Measurements from ENCODE around the gene NAV3.

Gene NAV3

DNA sequence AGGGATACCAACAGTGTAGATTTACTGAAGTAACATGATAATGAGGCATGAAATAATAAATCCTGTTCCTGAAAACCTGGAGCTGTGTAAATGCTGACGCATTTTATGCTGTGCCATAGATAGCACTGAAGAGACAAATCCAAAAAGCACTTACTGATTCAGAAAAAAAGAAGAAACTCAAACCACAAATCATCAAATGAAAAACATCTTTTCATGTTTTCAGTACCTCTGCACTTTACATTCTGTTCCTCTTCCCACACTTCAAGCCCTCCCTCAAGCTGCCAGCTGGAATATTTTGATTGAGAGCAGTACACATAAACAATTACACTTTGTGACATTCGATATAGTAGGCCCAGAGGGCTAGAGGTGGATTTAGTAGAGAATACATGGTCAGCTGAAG lies 362.3 kb downstream of the NAV3 start:
- Histone ChIP-seq H3K27ac (replicated peaks) (no peak overlapping the region), H3K4me3 (replicated peaks; ENCODE audit: insufficient read depth, low read length) (no peak overlapping the region), H3K27me3 (ENCODE audit: insufficient read depth, poor library complexity, severe bottlenecking) (no peaks in the 10 kb centered on the region)
- no peak for DNase-seq (ENCODE audit: low read depth in 1 of 2, low spot score in 1 of 2)
- TF ChIP-seq SPI1 (IDR thresholded peaks at IDR 0.05; ENCODE audit: borderline replicate concordance, low read depth) (no peak), REST (IDR thresholded peaks at IDR 0.05; ENCODE audit: insufficient replicate concordance, low read depth) (no peak)

DNA sequence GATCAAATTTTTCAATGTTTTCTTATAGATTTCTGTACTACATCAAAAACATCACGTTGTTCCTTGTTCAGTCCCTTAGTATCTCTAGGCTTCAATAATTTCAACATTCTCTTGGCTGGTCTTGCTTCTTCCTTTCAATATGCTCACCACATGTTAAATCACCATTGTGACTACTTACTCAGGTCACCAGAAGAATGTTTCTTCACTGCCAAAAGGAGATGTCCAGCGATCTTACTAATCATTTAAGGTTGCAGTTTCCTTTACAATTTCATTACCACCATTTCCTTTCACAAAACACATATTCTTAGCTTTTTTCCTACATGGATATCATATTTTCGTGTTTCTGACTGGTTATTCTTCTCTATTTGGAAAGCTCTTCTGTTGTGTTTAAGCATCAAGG lies 363.8 kb downstream of the NAV3 start:
- TF ChIP-seq REST (IDR thresholded peaks at IDR 0.05; ENCODE audit: insufficient replicate concordance, low read depth), result no peak
- no peak for TF ChIP-seq CTCF (IDR thresholded peaks at IDR 0.05; ENCODE audit: insufficient read depth, low read length)
- TF ChIP-seq POLR2AphosphoS5 (IDR thresholded peaks at IDR 0.05; ENCODE audit: low read depth), result no peak
- no peak for TF ChIP-seq GABPA (IDR thresholded peaks at IDR 0.05; ENCODE audit: low read depth)
- no peak for TF ChIP-seq SPI1 (IDR thresholded peaks at IDR 0.05; ENCODE audit: borderline replicate concordance, low read depth)
- no peak overlapping the region for H3K27ac ChIP-seq (replicated peaks)
- DNase-seq (ENCODE audit: low read depth in 1 of 2, low spot score in 1 of 2), result no peak
- H3K4me3 ChIP-seq (replicated peaks; ENCODE audit: insufficient read depth, low read length), result no peak overlapping the region
- H3K27me3 ChIP-seq (ENCODE audit: insufficient read depth, poor library complexity, severe bottlenecking), result no peaks in the 10 kb centered on the region

- H3K27ac ChIP-seq (replicated peaks), result no peak overlapping the region
- no peak for DNase-seq (ENCODE audit: low read depth in 1 of 2, low spot score in 1 of 2)
- TF ChIP-seq GABPA (IDR thresholded peaks at IDR 0.05; ENCODE audit: low read depth), result no peak
- no peak for TF ChIP-seq POLR2AphosphoS5 (IDR thresholded peaks at IDR 0.05; ENCODE audit: low read depth)
- no peak for TF ChIP-seq SPI1 (IDR thresholded peaks at IDR 0.05; ENCODE audit: borderline replicate concordance, low read depth)
- no peak for TF ChIP-seq CTCF (IDR thresholded peaks at IDR 0.05; ENCODE audit: insufficient read depth, low read length)
- TF ChIP-seq REST (IDR thresholded peaks at IDR 0.05; ENCODE audit: insufficient replicate concordance, low read depth), result no peak
- no peak overlapping the region for H3K4me3 ChIP-seq (replicated peaks; ENCODE audit: insufficient read depth, low read length)
- H3K27me3 ChIP-seq (ENCODE audit: insufficient read depth, poor library complexity, severe bottlenecking), result no peaks in the 10 kb centered on the region
Observed at GRCh38 chr12:78198896-78199295, 368.2 kb downstream of the NAV3 start.

DNA sequence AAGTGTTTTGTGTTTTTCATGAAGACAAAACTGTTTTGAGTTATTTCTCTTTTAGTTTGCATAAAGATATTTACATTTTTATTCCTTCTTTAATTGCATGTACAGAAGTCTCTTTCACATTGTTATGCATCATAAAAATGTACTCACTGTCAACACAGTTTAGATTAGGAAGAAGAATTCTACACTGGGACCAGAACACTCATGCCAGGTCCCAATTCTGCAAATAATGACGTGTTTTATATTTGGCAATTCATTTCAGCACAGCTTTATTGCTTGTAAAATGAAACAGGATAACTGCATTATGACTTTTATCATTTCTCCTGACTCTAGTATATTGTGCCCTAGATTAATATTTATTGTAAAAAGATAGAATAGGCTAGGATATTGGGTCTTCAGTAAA lies 369.2 kb downstream of the NAV3 start:
- no peaks in the 10 kb centered on the region for H3K27me3 ChIP-seq (ENCODE audit: insufficient read depth, poor library complexity, severe bottlenecking)
- H3K4me3 ChIP-seq (replicated peaks; ENCODE audit: insufficient read depth, low read length), result no peak overlapping the region
- no peak for DNase-seq (ENCODE audit: low read depth in 1 of 2, low spot score in 1 of 2)
- H3K27ac ChIP-seq (replicated peaks), result no peak overlapping the region
- TF ChIP-seq SPI1 (IDR thresholded peaks at IDR 0.05; ENCODE audit: borderline replicate concordance, low read depth), result no peak
- no peak for TF ChIP-seq GABPA (IDR thresholded peaks at IDR 0.05; ENCODE audit: low read depth)
- no peak for TF ChIP-seq REST (IDR thresholded peaks at IDR 0.05; ENCODE audit: insufficient replicate concordance, low read depth)
- no peak for TF ChIP-seq CTCF (IDR thresholded peaks at IDR 0.05; ENCODE audit: insufficient read depth, low read length)
- TF ChIP-seq POLR2AphosphoS5 (IDR thresholded peaks at IDR 0.05; ENCODE audit: low read depth), result no peak

Measured in HL-60 (cell line).